Activated CD4-positive, alpha-beta T cell treated with anti-CD3 and anti-CD28 coated beads, Interleukin-2, Interleukin-4, amounts not matched to agents 100 ng/mL and 50 ng/mL, durations not matched to agents 16 hours and 8 hours (primary cell): ENCODE results near the gene GALNT2.

Experiments used
- DNase-seq: peaks from one replicate; pipeline ENCODE4 v3.0.0-alpha.2; 2020; ENCODE audit warnings: low spot score

Gene GALNT2

GRCh38 chr1:230232371-230232771 lies 165.3 kb downstream of the GALNT2 start:
- DNase-seq, result no peak

DNA sequence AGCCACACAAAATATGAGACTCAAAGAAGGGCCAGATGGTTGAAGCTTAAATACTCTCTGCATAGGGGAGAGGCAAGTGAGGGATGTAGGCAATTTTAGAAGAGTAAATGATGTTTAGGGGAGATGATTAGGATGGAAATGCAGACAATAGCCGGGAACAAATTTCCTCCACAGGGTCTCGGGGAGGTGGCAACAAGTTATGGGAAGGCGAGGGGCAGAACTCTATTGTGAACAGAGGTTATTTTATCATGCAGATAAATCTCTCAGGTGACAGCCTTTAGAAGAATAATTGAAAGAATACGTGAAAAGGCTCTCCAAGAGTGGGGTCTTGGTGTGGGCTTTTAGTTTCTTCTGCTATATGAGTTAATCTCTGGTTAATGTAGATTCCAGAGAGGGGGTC lies 166.7 kb downstream of the GALNT2 start:
- no peak for DNase-seq

GRCh38 chr1:230235876-230236275 lies 168.8 kb downstream of the GALNT2 start:
- DNase-seq, result no peak

DNA sequence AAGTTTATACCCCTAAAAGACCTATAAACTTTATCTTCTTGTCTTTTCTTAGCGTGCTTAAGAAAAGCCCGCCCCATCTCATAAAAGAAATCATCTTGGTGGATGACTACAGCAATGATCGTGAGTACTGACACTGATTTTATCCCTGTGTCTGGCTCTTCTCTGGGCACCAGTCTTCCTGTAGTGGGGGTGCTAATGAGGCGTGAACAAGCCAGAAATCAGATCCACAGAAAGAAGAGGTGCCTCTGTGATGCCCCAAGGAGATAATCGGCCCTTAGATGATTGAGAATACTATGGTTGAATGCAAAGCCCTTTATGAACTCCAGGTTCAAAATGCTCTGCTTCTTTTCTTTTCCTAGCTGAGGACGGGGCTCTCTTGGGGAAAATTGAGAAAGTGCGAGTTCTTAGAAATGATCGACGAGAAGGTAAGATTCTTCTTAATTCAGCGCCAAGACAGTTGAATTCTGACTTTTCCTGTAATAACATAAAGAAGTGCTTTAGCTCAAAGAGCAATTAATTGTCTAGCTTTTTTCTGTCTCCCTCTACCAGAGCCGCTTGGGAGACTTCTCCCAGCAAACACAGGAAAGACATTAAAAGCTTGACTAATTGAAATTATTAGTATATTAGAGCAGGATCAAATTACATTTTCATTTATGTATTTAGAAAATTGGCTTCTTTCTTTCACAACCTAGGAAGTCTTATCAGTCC lies 169.4 kb downstream of the GALNT2 start:
- DNase-seq, result no peak

GRCh38 chr1:230237009-230237370 lies 170.0 kb downstream of the GALNT2 start:
- no peak for DNase-seq

DNA sequence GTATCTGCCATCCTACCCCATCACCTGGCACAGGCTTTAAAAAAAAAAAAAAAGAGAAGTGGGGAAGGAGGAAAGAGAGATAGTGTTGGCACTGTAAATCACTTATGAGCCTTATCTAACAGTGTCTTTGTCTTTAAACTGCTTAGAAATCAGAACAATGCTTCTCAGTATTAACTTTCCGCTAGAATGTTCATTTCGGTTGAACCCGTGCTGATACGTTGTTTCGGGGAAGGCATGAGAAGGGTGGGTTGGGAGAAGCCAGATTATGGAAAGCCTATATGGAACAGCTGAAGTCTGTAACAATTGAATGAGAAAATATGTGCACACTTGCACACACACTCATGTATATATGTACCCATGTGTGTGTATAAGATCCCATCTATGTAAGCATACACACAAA lies 170.8 kb downstream of the GALNT2 start:
- DNase-seq, result no peak

DNA sequence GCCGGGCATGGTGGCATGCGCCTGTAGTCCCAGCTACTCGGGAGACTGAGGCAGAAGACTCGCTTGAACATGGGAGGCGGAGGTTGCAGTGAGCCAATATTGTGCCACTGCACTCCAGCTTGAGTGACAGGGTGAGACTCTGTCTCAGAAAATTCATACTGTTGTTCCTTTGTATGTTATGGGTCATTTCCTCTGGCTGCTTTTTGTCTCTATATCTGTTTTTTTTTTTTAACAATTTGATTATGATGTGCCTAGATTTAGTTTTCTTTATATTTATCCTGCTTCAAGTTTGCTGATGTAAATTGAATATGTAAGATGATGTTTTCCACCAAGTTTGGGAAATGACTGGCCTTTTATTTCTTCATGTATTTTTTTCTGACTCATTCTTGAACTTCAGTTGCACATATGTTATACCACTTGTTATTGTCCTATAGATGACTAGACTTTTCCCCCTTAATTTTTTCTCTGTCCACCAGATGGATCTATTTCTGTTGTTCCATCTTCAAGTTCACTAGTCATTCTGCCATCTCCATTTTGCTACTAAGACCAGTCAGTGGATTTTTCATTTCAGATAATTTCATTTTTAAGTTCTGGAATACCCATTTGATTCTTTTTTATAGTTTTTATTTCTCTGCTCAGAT lies 173.5 kb downstream of the GALNT2 start:
- DNase-seq, result peak; percentile 57

- no peak for DNase-seq
These were observed 175.3 kb downstream of the GALNT2 start for GRCh38 chr1:230242326-230242725.

- no peak for DNase-seq
These were observed 176.1 kb downstream of the GALNT2 start for GRCh38 chr1:230243146-230243545.

DNA sequence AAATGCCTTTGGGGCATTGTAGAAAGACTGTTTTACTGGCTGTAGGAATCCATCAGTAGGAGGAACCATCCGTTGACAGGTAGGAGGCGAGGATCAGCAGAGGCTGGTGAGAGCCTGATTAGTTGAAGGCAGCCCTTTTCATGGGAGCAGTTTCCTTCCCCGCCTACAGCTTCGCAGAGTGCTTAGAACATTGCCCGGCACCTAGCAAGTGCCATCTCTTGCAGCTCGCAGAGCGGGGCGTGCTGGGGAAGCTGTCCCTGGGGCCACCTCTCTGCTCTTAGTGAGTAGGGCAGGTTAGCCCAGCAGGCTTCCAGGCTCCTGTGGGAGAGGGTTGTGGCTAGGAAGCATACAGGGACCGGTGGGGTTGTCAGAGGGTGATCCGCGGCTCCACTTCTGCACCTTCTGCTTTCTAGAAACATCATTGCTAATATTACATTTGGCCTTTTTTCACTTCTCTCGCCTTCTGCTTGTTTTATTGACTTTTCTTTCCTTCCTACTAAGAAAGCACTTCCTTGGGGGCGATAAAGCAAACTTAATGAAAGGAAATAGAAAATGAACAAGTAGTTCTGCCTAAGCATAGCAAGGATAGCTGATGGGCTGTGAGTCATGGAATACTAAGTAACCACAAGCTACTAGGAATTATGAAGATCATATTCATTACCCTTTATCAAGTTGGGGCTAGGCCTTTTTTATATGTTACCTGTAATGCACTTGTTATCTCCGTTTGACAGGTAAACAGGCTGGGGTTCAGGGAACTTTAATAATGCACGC lies 176.7 kb downstream of the GALNT2 start:
- DNase-seq, result no peak

DNA sequence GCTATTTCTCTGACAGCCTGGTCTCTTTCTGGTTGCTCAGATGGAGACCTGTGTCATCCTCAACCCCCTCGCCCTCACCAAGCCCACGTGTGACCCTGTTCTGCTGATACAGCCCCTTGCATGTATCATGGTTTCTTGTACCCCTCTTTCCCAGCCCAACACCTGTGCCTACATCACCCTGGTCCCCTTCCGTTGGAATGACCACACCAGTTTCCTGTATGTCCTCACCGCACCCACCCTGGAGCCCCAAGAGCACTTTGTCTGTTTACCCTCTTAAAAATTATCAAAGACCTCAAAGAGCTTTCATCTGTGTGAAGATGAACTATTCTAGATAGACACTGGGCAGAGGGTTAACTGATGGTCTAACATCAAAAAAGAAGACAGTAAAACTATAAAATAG lies 179.5 kb downstream of the GALNT2 start:
- DNase-seq, result no peak

DNA sequence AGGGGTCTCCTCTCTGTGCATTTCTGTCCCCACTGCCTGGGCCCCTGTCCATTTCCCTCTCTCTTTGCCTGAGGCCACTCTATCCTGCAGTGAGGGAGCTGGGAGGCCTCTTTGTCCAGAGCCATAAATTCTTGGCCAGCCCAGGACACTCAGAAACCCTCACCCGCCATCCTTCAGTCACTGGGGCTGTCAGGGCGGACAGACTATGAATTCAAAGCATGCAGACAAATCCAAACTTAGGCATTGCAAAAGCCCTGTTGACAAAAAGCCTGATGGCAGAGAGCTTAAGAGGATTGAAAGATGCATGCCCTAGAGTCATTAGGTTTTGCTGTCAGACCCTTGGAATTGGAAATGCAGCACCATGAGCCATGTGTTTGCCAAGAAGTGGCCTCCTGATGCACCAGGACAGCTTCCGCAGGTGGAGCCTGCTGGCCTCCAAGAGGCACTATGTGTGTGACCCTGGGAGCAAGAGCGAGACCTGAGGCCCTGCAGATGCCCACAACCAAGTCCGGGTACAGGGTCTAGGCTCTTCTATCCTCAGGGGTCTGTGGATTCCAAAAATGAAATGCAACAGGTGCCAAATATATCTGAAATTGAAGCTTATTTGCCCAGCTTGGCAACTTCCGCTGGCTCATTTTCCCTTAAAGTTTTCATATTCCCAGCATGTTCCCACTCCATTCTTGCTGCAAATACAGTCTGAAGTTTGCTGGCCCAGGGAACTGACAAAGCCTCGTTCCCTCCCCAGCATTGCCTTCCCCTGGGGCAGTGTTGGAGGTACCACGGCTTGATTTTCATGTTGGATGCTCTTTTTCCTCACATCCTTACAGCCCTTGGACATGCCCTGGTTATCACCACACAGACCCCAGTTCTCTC lies 181.2 kb downstream of the GALNT2 start:
- no peak for DNase-seq

DNA sequence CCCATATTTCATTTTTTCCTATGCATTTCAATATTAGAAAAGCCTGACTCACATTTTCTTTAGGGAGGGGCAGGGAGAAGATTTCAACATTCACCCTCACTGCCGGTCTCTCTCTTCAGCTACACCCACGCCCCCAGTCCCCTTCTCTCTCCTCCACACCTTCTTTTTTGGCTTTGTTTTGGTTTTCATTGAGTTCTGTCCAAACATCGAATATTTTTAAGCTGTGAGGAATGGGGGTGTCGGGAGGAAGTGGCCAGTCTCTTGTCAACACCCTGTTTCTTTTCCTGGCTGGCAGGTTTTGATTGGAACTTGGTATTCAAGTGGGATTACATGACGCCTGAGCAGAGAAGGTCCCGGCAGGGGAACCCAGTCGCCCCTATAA lies 181.8 kb downstream of the GALNT2 start:
- DNase-seq, result no peak

GRCh38 chr1:230249695-230250480 lies 182.8 kb downstream of the GALNT2 start:
- DNase-seq, result no peak

DNA sequence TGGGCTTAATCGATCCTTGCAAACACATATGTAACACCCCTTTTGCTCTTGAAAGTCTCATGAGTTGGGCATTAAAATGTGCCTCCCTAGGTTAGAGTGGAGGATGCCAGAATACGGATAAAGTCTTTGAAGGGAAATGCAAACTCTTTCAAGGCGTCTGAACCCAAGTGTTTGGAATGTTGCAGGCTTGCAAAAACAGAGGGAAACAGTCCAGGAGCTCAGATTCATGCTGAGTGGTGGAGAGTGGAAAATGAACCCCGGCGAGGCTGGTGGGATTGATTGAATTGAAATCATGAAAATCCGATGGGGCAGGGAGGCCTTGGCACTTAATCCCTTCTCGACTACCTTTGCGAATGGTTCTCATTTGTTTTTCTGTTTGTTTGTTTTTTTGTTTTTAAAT lies 183.6 kb downstream of the GALNT2 start:
- DNase-seq, result no peak

DNA sequence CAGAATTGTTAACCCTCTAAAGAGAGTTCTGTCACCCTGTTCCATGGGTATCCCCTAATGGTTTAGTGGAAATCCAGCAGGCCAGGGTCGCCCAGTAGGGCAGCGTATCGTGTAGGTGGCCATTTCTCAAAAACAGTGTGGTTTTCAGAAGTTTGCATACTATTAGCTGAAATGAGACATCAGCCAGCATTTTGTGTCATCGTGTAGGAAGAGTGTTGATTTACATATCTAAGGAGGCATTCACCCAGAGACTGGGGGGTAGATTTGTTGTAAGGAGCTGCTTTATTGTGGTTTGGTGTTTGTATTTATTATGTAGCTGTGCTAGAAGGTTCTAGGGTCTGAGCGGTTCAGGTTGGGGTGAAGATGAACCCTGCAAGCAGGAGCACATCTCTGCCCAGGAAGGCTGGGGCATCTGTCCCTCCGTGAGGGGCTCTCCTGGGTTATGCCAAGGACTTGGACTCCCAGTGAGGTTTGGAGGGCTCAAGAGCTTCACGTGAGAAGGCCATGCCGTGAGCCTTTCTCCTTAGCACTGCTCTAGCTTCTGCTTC lies 184.7 kb downstream of the GALNT2 start:
- no peak for DNase-seq

- DNase-seq, result no peak
These were observed 186.1 kb downstream of the GALNT2 start for GRCh38 chr1:230253150-230253549.

DNA sequence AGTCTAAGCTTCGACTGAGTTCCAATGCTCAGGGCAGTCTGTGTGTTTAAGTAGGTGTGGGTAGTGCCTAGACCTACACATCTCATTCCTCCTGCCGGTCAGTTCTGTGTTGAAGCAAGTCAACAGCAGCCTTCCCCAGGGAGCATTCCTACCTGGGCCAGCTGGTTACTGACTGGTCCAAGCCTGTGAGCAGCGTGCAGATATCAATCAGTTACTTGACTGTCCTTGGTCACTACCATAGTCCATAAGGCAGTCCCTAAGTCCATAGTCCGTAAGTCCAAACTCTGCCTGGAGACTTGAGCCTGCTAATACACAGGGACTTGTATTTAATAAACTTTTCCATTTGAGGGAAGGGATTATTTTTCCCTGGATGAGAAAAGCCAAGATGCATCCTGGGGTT lies 187.2 kb downstream of the GALNT2 start:
- DNase-seq, result no peak

DNA sequence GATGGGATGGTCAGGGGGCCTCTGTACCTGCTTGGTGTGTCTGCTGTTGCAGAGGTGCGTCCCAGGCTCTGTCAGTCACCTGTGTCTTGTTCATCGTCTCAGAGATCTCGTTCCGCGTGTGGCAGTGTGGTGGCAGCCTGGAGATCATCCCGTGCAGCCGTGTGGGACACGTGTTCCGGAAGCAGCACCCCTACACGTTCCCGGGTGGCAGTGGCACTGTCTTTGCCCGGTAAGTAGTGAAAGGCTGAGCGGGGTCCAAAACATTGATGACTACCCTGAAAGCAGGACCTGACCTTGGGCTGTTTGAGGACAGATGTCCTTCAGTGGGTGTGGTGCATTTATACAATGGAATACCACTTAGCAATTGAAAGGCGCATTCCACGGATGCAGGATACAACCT lies 188.1 kb downstream of the GALNT2 start:
- DNase-seq, result no peak

- no peak for DNase-seq
These were observed 189.0 kb downstream of the GALNT2 start for GRCh38 chr1:230255991-230256390.

DNA sequence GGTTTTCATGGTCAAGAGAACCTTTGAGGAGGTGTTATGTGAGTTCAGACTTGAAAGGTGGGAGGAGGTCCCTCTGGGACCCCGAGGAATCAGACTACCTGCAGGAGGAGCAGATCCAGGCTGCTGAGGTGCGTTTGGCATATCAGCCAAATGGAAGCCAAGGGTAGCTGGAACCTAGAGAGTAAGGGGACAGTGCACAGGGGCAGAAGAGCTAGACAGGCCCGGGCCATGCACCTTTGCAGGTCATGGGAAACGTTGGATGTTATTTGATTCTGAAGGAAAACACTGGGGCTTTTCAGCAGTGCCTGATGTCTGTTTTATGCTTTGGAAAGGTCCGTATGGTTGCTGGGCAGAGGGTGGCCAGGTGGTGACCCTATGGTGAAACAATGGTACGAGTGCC lies 189.9 kb downstream of the GALNT2 start:
- no peak for DNase-seq
